GM12864 (cell line): ENCODE data around the gene PIP4P1.

Source experiments
- DNase-seq: peaks from one replicate; pipeline ENCODE4 v3.0.0-alpha.2; 2011; ENCODE audit warnings: low read depth
- H3K4me3 ChIP-seq: 2 replicates; pipeline ENCODE4 v1.5.1; 2011; ENCODE audit warnings: mild to moderate bottlenecking, low read depth, low read length, control low read depth
- CTCF ChIP-seq: IDR thresholded peaks from 2 replicates; pipeline ENCODE4 v1.5.1; 2011; ENCODE audit warnings: low read depth, mild to moderate bottlenecking, moderate library complexity, low read length, control low read depth, inconsistent platforms; ENCODE audit errors: missing control alignments

PIP4P1 gene

GRCh38 chr14:20477211-20477876 lies 16.1 kb upstream of the PIP4P1 start:
- DNase-seq: no peak
- no peak for TF ChIP-seq CTCF
- H3K4me3 ChIP-seq: no peak overlapping the region

GRCh38 chr14:20476776-20477175 lies 15.5 kb upstream of the PIP4P1 start:
- TF ChIP-seq CTCF: no peak
- no peak for DNase-seq
- no peak overlapping the region for H3K4me3 ChIP-seq

DNA sequence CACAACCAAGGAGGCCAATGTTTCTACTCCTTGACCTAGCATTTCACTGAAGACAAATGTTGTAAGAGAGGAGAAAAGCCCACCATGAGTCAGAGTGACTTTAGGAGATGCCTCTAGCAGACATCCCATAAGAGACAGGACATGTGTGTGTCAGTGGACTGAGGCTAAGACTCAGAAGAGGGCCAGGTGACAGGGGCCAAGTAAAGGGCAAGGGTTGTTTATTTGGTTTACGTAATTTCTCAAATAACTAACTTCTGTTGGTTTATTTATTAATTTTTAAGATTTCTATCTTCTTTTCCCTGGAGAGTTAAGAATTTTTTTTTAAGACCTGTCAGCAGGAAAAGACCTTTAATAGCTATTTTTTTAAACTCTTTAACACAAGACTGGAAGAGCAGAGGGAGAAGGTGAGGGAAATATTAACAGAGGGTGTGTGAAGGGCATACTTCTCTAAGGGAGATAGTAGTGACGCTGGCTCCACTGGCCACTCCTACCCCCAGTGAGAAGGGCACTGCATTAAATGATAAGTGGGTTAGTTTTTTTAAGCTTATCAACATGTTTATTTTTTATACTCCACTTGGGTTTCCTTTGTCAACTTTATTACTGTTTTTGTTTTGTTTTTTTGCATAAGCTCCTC lies 11.4 kb upstream of the PIP4P1 start:
- no peak for TF ChIP-seq CTCF
- H3K4me3 ChIP-seq: no peak overlapping the region
- no peak for DNase-seq

- H3K4me3 ChIP-seq: peak overlapping the region; percentile 94
- no peak for DNase-seq
- no peak for TF ChIP-seq CTCF
Observed at GRCh38 chr14:20470603-20470901, 9.3 kb upstream of the PIP4P1 start.

GRCh38 chr14:20469890-20470602 lies 8.8 kb upstream of the PIP4P1 start:
- TF ChIP-seq CTCF: no peak
- DNase-seq: peak; percentile 41
- H3K4me3 ChIP-seq: peak overlapping the region; percentile 94

- DNase-seq: peak; percentile 83
- no peak for TF ChIP-seq CTCF
Observed at GRCh38 chr14:20469242-20469889, 8.1 kb upstream of the PIP4P1 start, which contains the start of gene PNP. Gene PNP, plus strand, starts transcription at chr14:20469406. Its CDS starts 119 bp downstream, at chr14:20469525.

More at GRCh38 chr14:20469242-20469889, 8.1 kb upstream of the PIP4P1 start, which contains the start of gene PNP:
- peak within 1 kb of the TSS; percentile 94 for H3K4me3 ChIP-seq
